Mesodermal cell (in vitro differentiated cells): ENCODE results near the gene TAGLN3.

Source experiments
- H3K27ac ChIP-seq: 2 replicates; pipeline ENCODE4 v1.7.0; 2013; ENCODE audit warnings: mild to moderate bottlenecking, low read depth, low read length, moderate library complexity; ENCODE audit not compliant: severe bottlenecking
- H3K36me3 ChIP-seq: 2 replicates; pipeline ENCODE4 v1.7.1; 2013; ENCODE audit warnings: mild to moderate bottlenecking, low read length, moderate library complexity; ENCODE audit not compliant: control insufficient read depth, insufficient read depth
- H3K4me1 ChIP-seq: one replicate; pipeline ENCODE4 v1.7.1; 2013; ENCODE audit warnings: mild to moderate bottlenecking, low read length; ENCODE audit not compliant: insufficient read depth, control insufficient read depth, poor library complexity, severe bottlenecking
- H3K4me3 ChIP-seq: 2 replicates; pipeline ENCODE4 v1.7.0; 2013; ENCODE audit warnings: low read length, control low read depth, mild to moderate bottlenecking; ENCODE audit not compliant: insufficient read depth, poor library complexity, severe bottlenecking; ENCODE audit errors: extremely low read depth
- H3K9me3 ChIP-seq: 2 replicates; pipeline ENCODE4 v1.7.1; 2013; ENCODE audit warnings: mild to moderate bottlenecking, low read length, moderate library complexity; ENCODE audit not compliant: control insufficient read depth
- WGBS, 2 experiments: methylation state at CpG; one replicate each; pipeline ENCODE4 v1.1.5; 2013; ENCODE audit warnings: missing lambda C conversion rate in 2 of 2; ENCODE audit not compliant: insufficient coverage in 2 of 2; 5-methylcytosine and 5-hydroxymethylcytosine counted together

TAGLN3 gene

DNA sequence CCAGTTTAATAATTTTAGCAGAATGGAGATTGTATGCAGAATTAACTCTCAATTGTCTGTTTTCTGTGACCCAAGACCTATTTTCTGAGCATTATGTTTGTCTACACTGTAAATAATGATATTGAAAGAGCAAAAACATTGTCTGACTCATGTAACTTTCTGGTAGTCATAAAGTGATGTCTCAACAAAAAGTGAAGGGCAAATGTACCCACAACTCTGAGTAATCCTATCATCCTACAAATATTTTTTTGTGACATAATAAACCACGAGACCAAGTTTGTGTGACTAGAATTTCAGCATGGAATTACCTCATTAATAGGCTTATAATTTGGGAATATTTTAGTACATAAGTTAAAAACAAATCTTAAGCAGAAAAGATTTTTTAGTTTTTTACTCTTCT lies 35.3 kb upstream of the TAGLN3 start:
- H3K9me3 ChIP-seq = no peaks in the 10 kb centered on the region
- no CpG with 5 or more reads among the region's 1 CpG for WGBS, 2 experiments
- H3K36me3 ChIP-seq = peaks cover 62% of the 10 kb centered on the region
- no peak overlapping the region for H3K27ac ChIP-seq
- peaks cover 14% of the 10 kb centered on the region for H3K4me1 ChIP-seq
- H3K4me3 ChIP-seq = no peak overlapping the region

DNA sequence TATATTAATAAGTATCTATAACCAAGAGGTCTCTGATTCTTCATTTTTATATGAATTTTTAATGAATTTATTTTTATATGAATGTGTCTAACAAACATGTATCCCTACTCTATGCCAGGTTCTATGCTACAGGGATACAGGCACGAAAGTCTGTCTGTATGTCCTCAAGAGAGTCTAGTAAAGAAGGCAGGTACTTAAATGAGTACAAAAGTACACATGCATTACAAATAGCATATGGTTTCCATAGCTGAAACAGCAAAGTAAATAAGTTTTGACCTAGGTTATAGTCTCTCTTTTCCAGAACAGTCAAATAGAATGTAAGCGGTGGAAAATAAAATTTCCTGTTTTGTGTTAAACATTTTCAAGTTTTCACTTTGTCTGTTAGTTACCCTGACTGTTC lies 33.2 kb upstream of the TAGLN3 start:
- no CpG with 5 or more reads among the region's 2 CpGs for WGBS, 2 experiments
- peaks cover 67% of the 10 kb centered on the region for H3K36me3 ChIP-seq

DNA sequence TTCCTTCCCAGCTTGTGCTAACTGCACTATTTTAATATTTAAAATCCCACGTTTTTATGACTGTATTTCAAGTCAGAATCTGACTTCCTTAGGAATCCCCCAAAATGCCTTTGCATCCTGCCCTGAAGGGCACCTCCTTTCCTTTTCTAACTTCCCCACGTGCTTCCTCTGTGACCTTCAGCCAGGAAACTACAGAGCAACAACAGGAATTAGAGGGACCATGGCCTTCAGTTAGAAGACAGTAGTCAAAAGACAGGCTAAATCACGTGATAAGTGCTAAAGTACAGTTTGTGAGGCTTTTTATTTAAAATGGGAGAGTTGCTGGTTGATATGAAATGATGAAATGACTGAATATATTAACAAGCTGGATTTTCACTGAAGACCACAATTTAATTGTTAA lies 31.7 kb upstream of the TAGLN3 start:
- Histone ChIP-seq H3K36me3 (peaks cover 75% of the 10 kb centered on the region), H3K4me3 (no peak overlapping the region), H3K9me3 (no peaks in the 10 kb centered on the region), H3K4me1 (peaks cover 14% of the 10 kb centered on the region), H3K27ac (peak overlapping the region; percentile 18)
- WGBS, 2 experiments = 9% methylated on average over 2 of the region's 3 CpGs

More for the DNA sequence above, 33.2 kb upstream of the TAGLN3 start:
- no peak overlapping the region for H3K27ac ChIP-seq
- no peak overlapping the region for H3K4me3 ChIP-seq
- H3K4me1 ChIP-seq = peaks cover 14% of the 10 kb centered on the region
- no peaks in the 10 kb centered on the region for H3K9me3 ChIP-seq

DNA sequence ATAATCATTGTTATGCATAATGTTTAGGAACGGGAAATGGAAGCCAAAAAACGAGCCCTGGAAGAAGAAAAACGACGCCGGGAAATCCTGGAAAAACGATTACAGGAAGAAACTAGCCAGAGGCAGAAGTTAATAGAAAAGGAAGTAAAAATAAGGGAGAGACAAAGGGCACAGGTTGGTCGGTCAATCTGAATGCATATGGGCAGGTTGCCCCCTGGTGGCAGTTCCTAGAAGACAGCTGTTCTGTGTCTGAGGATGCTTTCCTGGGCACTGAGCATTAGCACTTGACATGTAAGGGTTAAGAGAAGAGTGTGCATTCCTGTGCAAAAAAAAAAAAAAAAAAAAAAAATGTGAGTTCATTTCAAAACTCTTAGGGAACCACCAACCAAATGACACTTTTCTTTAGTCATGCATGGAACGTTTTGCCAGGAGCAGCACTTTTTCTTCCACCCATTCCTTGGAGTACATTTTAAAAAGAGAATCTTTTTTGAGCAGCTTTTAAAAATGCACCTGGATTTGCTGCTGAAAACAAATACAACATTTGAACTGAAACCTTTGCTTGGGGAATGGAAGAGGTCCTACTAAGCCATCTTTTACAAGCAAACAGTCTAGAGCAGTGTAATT lies 31.0 kb upstream of the TAGLN3 start:
- Histone ChIP-seq H3K4me3 (no peak overlapping the region), H3K4me1 (peaks cover 14% of the 10 kb centered on the region), H3K27ac (no peak overlapping the region), H3K36me3 (peaks cover 72% of the 10 kb centered on the region), H3K9me3 (no peaks in the 10 kb centered on the region)
- WGBS, 2 experiments = 6 to 22% methylated on average over 6 to 7 of the region's 8 CpGs

- no peak overlapping the region for H3K27ac ChIP-seq
- H3K4me3 ChIP-seq = no peak overlapping the region
- WGBS, 2 experiments = 100% methylated on average over 1 of the region's 5 CpGs
- peaks cover 75% of the 10 kb centered on the region for H3K36me3 ChIP-seq
- H3K9me3 ChIP-seq = no peaks in the 10 kb centered on the region
- H3K4me1 ChIP-seq = peaks cover 14% of the 10 kb centered on the region
These were observed 30.2 kb upstream of the TAGLN3 start for GRCh38 chr3:111968319-111969054.

- whole genome bisulfite sequencing, 2 experiments = no CpG with 5 or more reads among the region's 3 CpGs
- Histone ChIP-seq H3K27ac (no peak overlapping the region), H3K9me3 (no peaks in the 10 kb centered on the region), H3K36me3 (peaks cover 73% of the 10 kb centered on the region), H3K4me3 (no peak overlapping the region), H3K4me1 (peaks cover 14% of the 10 kb centered on the region)
These were observed 28.3 kb upstream of the TAGLN3 start for GRCh38 chr3:111970376-111970775.

DNA sequence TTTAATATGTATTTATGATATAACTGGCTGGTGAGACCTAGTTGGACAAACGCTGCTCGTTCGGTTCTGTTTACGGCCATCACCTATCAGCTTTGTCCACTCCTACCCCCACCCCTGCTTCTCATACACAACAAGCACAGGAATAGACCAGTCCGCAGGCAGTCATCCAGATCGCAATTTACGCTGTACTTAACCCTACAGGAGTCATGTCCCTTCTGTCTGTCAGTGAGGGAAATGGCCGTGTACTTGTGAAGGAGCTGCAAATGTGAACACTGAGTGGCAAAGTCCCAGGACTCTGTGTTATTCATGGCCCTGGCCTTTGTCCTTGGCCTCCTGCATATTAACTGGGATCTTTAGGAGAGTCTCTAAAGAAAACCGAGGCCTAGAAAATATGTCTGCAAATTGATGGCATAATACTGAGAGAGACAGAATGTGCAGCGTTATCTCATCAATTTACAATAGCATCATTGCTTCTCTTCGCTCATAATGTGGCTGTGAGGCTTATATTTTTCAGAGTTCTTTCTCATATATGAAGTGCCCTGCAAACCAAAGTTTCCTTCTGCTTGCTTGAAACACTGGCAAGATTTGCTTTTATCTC lies 27.1 kb upstream of the TAGLN3 start:
- Histone ChIP-seq H3K9me3 (no peaks in the 10 kb centered on the region), H3K27ac (no peak overlapping the region), H3K4me3 (no peak overlapping the region), H3K36me3 (peaks cover 66% of the 10 kb centered on the region), H3K4me1 (peaks cover 9% of the 10 kb centered on the region)
- WGBS, 2 experiments = 78 to 84% methylated on average over 6 of the region's 11 CpGs

- WGBS, 2 experiments = 75% methylated on average over 1 of the region's 3 CpGs; no CpG with 5 or more reads in 1 of the 2 experiments
- no peak overlapping the region for H3K4me3 ChIP-seq
- no peaks in the 10 kb centered on the region for H3K9me3 ChIP-seq
- no peak overlapping the region for H3K27ac ChIP-seq
- H3K4me1 ChIP-seq = no peaks in the 10 kb centered on the region
- H3K36me3 ChIP-seq = peaks cover 57% of the 10 kb centered on the region
These were observed 25.8 kb upstream of the TAGLN3 start for GRCh38 chr3:111972891-111973290.

GRCh38 chr3:111975131-111975530 lies 23.6 kb upstream of the TAGLN3 start:
- WGBS, 2 experiments = 100% methylated on average over 1 of the region's 2 CpGs
- no peaks in the 10 kb centered on the region for H3K9me3 ChIP-seq

GRCh38 chr3:111976254-111976653 lies 22.5 kb upstream of the TAGLN3 start:
- H3K9me3 ChIP-seq = no peaks in the 10 kb centered on the region
- H3K27ac ChIP-seq = no peak overlapping the region
- no peak overlapping the region for H3K4me3 ChIP-seq
- H3K4me1 ChIP-seq = no peaks in the 10 kb centered on the region
- WGBS, 2 experiments = no CpG with 5 or more reads among the region's 2 CpGs
- peaks cover 37% of the 10 kb centered on the region for H3K36me3 ChIP-seq

More at GRCh38 chr3:111975131-111975530, 23.6 kb upstream of the TAGLN3 start:
- peaks cover 37% of the 10 kb centered on the region for H3K36me3 ChIP-seq
- no peaks in the 10 kb centered on the region for H3K4me1 ChIP-seq
- H3K27ac ChIP-seq = no peak overlapping the region
- no peak overlapping the region for H3K4me3 ChIP-seq
